GM19397 (cell line): ENCODE data around the gene TUT7.
"Not testable (repeated sequence)": the region's sequence is repeated elsewhere in the genome, so short reads cannot be mapped to it uniquely, and the experiment has no call there.

ENCODE experiments used
- ATAC-seq: cut with Tn5 transposase; IDR thresholded peaks from one replicate; pipeline ENCODE4 v1.9.1; 2021; ENCODE audit warnings: mild to moderate bottlenecking, moderate library complexity; ENCODE audit not compliant: unreplicated experiment

Gene TUT7

GRCh38 chr9:86349271-86349670 is 4.9 kb downstream of the TUT7 start:
- no peak for ATAC-seq

DNA sequence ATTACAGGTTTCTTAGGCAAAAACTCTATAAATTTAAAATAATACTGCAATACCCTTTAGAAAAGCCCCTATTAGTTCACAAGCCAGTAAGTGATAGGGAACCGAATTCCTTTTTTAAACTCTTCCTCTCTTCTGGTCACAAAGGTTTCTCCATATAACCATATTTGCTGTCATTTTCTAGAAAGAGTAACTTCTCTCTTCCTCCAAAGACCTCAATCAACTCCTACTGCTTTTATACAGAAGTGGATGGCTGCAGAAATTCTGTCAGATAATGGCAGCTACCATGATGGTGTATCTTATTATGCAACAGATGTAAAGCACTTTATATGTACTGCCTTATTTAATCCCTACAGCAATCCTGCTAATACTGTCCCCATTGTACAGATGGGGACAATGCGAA is 6.2 kb downstream of the TUT7 start:
- ATAC-seq = no peak

DNA sequence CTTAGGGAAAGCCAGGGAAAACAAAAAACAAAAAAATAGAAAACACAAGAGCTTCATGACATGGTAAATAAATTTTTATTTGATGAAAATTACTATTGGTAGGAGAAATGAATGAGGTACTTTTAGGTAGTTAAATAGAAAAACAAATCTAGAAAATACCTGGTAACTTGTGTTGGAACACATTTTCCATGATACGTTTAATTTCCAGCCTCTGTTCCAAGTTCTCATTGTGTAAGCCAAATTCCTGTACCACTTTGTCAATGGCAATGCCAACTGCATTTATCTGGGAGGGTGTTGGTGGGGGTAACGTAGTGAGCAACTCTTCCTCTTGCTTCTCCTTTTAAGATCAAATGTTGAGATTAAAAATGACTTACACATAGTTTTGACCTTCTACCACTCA is 9.4 kb downstream of the TUT7 start:
- no peak for ATAC-seq

DNA sequence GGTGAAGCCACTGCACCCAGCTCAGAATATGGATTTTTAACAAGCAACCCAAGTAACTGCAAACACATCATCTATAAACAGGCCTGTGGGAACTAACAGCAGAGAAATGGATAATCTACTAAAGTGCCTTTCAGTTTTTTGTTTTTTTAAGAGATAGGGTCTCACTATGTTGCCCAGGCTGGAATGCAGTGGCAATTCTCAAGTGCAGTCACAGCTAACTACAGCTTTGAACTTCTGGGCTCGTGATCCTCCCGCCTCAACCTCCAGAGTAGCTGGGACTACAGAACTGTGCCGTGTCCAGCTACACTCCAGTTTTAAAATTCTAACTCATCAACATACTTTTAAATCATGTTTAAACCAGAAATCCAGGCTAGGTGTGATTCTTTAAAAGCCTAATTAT is 11.9 kb downstream of the TUT7 start:
- no peak for ATAC-seq

DNA sequence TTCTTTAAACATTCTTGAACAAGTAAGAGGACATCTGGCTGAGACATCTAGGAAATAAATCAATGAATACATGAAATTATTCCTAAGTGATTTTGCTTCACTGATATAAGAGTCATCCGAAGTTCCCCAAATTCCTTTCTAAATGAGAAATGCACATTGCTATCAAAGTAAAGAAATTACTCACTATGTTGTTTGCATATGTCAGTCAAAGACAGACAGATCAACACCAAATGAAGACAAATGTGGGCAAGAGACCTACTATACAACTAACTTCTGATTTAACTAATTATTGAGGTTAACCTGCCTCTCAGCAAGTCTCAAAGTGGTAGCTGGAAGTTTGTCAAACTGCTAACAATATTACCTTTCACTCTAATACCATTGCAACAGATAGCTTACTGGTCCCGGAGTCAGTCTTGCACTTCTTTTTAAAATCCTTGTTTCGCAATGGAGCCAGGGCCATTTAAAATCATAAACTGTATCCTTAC is 13.2 kb downstream of the TUT7 start:
- no peak for ATAC-seq

DNA sequence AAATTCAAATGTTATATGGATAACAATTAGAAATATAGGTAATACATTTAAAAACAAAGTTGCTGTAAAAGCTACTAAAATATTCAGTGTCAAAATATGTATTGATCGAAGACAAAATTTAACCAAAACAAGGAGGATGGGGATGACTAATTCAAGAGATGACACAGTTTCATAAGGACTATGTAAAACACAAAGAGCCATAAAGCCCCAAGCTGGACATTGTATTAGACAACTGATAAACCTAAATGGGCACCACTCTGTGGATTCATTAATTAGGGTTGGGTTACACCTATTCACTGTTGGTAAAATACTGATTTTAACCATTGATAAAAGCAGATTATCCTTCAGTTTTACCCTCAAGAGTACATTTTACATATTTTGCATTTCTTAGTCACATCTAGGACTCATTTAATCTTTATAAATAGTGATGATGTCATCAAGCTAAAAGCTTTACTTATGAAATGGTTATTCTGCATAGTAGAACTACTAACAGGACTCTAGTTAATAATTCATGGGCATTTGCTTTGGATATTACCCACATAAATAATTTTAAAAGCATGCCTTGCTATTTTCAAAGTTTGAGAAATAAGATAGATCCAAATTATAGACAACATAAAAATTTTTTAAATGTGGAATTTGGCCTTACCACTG is 13.7 kb downstream of the TUT7 start:
- no peak for ATAC-seq

DNA sequence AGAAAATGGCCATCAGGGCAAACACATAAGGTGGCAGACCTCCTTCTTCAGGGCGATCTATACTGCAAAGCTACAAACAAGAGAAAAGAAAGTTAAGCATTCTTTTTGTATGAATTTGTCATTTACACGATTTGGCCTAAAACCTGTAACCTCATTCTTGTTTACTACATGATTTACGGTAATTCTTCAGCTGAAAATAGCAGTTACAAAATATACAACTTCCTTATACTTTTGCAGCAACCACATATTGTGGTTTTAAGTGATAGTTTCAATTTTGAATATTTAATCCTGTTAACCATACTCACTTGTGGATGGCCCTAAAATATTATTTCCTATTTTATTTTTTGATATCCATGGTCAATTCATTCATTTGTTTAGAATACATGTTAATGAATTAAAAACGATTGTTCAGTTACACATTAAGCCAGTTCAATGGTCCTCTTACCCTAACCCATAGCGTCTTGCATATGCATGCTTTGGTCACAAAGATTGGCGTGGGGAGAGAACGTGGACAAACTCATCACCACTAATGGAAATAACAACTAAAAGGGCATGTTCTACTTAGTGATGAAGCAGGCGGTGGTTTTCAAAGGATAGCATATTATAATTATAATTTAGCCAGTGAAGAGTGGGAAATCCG is 16.6 kb downstream of the TUT7 start:
- ATAC-seq = no peak

- no peak for ATAC-seq
Observed at GRCh38 chr9:86336058-86336457, 18.2 kb downstream of the TUT7 start.

DNA sequence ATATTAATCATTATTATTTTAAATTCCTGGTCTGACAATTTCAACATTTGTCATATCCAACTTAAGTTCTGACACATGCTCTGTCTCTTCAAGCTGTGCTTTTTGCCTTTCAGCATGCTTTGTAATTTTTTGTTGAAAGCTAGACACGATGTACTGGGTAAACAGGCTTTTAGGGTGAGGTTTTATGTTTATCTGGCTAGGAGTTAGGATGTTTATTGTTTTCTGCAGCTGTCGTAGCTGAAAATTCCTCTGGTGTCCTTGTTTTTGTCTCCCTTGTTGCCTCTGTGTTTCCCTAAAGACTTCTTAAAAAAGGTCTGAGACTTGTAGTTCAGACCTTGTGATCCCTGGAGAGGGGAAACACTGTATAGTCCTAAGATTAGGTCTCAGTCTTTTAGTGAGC is 20.6 kb downstream of the TUT7 start:
- ATAC-seq = no peak

- no peak for ATAC-seq
Observed at GRCh38 chr9:86330186-86330585, 24.0 kb downstream of the TUT7 start.

GRCh38 chr9:86329649-86330048 is 24.6 kb downstream of the TUT7 start:
- ATAC-seq = no peak

- no peak for ATAC-seq
Observed at GRCh38 chr9:86328156-86328555, 26.1 kb downstream of the TUT7 start.

- no peak for ATAC-seq
Observed at GRCh38 chr9:86326536-86326935, 27.7 kb downstream of the TUT7 start.

DNA sequence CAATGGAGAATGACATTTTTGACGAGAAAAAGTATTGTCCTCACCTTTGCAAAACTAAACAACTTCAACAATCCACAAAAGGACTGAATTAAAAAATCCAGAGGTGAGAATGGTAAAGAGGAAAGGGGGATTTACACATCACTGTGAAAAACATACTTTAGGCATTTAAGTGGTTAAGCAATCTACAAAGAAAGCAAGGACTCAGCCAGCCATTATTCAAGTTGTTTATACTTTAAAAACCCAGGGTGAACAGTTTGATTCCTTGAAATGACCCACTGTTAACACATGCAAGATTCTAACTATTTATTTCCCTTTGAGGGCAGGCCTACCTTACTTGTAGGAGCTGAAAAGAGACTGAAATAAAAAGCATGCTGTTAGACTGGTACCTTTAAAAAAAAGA is 29.3 kb downstream of the TUT7 start:
- no peak for ATAC-seq

DNA sequence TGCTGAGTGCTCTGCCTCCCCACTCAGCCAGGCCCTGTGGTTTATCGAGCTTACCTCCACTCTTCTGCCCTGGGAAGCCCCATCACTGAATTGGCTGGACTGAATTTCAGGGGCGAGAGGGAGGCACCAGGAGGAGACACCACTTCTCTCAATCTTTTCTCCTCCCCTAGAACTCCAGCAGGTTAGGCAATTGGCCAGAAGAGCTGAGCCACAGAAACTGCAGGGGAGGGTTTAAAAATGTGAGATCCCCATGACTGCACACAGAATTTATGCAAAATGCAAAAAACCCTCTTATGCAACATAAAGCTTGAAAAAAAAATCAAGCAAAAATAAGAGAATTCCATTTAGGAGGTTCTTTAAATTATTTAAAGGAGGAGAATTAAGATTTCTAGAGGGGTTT is 29.9 kb downstream of the TUT7 start:
- peak; percentile 55 for ATAC-seq

- no peak for ATAC-seq
Observed at GRCh38 chr9:86322973-86323644, 31.1 kb downstream of the TUT7 start.

DNA sequence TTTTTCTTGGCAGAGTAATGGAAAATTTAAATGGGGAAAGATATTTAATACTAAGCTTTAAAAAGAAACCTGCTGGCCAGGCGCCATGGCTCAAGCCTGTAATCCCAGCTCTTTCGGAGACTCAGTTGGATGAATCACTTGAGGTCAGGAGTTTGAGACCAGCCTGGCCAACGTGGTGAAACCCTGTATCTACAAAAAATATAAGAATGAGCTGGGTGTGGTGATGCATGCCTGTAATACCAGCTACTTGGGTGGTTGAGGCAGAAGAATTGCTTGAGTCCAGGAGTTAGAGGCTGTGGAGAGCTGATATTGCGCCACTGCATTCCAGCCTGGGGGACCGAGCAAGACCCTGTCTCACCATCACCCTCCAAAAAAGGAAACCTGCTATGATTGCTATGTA is 32.8 kb downstream of the TUT7 start:
- no peak for ATAC-seq

- no peak for ATAC-seq
Observed at GRCh38 chr9:86318187-86318586, 36.0 kb downstream of the TUT7 start.

GRCh38 chr9:86315078-86315477 is 39.1 kb downstream of the TUT7 start:
- ATAC-seq = no peak

GRCh38 chr9:86312959-86313358 is 41.3 kb downstream of the TUT7 start:
- not testable (repeated sequence) for ATAC-seq

DNA sequence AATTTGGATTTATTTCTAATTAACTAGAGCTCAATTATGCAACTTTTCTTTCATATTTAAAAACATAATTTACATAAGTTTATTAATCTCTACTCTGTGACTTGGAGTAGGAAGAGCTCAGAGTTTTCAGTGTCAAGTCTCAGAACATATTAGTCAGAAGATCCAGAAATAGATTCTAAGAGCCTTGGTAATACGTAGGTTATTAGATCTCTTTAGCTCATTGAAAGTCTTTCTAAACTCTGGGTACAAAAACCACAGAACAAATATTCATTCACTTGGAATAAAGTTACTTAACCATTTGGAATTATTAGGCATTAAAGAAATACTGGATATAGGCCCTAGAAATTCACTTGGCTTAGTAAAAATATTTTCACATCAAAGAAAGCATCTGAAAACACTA is 45.5 kb downstream of the TUT7 start:
- ATAC-seq = no peak

- no peak for ATAC-seq
Observed at GRCh38 chr9:86304236-86304730, 49.9 kb downstream of the TUT7 start.
